ENCODE results near the gene GABPB2.

Gene GABPB2

DNA sequence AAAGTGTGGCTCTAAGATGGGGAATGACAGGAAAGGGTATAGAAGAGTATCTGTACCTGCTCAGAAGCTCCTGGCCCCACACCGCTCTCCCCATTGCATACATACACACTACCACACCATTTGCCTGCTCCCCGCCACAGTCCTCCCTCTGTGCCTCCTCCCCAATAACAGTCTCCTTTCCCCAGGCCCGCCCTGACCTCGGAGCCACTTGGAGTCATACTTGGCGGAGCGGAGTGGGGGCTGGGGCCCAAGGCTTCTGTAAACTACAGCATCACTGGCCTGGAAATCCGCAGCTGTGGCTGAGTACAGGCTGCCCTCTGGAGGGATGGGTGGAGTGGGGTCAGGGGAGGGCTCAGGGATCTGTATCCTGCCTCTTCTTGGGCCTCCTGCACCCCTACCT is 67.2 kb downstream of the GABPB2 start:
- TF ChIP-seq, protein P1, sequence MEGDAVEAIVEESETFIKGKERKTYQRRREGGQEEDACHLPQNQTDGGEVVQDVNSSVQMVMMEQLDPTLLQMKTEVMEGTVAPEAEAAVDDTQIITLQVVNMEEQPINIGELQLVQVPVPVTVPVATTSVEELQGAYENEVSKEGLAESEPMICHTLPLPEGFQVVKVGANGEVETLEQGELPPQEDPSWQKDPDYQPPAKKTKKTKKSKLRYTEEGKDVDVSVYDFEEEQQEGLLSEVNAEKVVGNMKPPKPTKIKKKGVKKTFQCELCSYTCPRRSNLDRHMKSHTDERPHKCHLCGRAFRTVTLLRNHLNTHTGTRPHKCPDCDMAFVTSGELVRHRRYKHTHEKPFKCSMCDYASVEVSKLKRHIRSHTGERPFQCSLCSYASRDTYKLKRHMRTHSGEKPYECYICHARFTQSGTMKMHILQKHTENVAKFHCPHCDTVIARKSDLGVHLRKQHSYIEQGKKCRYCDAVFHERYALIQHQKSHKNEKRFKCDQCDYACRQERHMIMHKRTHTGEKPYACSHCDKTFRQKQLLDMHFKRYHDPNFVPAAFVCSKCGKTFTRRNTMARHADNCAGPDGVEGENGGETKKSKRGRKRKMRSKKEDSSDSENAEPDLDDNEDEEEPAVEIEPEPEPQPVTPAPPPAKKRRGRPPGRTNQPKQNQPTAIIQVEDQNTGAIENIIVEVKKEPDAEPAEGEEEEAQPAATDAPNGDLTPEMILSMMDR (IDR thresholded peaks at IDR 0.05; ENCODE audit: low read depth, low read length, missing control alignments), result no peak
- no peak overlapping the region for H3K4me3 ChIP-seq (ENCODE audit: low read depth, low read length)
- no peak for DNase-seq (ENCODE audit: low read depth)

DNA sequence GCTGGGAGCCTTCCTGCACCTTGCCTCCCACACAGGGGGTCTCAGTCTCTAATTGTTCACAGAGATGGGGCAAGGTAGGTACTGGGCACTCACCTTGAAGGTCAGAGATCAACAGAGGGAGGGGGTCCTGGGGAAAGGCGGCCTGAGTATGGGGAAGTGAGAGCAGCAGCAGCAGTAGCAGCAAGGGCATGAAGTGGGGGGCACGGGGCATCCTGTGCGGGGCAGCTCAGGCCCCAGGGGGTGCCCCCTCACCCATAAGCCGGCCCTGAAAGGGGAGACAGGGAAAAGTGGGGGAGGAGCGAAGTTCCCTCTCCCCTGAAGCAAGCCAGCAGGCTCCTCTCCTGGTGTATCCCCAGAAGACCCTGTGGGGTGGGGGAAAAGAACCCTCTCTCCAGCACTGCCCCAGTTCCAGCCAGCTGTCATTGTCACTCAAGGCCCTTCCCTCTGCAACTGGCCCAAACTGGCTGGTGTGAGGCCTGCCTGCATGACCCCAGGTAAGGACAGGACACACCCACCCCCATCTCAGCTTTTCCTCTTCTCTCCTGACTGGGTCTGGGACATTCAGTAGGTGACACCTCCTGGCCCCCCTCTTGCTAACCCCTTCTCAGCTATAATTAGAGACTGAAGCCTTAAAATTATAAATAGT is 72.0 kb downstream of the GABPB2 start:
- DNase-seq (ENCODE audit: low read depth), result no peak
- TF ChIP-seq, protein P1 (IDR thresholded peaks at IDR 0.05; ENCODE audit: low read depth, low read length, missing control alignments), result no peak
- no peak overlapping the region for H3K4me3 ChIP-seq (ENCODE audit: low read depth, low read length)

DNA sequence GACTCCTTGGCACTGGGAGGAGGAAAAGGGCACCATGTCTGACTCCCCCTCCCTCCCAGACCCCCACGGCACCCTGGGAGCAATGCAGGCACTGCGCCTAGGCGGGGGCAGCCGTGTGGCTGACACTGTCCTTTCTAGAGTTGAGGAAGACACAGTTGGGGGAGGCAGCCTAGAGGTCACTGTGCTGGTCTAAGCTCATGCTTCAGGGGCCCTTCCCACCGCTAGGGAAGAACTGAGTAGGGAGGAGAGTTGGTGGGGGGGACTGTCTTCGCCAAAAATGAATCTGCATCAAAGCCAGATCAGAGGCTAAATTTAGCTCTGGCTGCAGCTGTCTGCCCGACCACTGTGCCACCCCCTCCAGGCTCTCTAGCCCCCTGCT is 72.5 kb downstream of the GABPB2 start:
- DNase-seq (ENCODE audit: low read depth), result no peak
- no peak overlapping the region for H3K4me3 ChIP-seq (ENCODE audit: low read depth, low read length)
- TF ChIP-seq, protein P1 (IDR thresholded peaks at IDR 0.05; ENCODE audit: low read depth, low read length, missing control alignments), result no peak

DNA sequence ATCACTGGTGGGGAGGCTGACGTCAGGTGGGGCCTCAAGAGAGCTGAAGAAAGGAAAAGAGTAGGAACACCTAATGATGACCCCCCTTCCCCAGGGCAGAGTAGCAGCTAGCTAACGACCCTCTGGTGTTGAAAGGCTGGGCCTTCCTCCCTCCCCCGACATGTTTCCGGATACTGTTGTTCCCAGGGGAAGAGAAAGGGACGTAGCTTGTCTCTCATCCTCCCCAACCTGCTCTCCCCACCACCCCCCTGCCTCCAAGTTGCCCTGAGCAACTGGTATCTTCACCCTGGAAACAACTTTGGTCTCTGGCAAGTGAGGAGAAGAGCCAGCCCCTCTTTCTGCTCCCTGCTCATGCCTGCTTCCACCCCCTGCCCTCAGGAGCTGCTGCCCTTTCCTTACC is 73.4 kb downstream of the GABPB2 start:
- TF ChIP-seq, protein P1 (IDR thresholded peaks at IDR 0.05; ENCODE audit: low read depth, low read length, missing control alignments), result no peak
- no peak overlapping the region for H3K4me3 ChIP-seq (ENCODE audit: low read depth, low read length)
- DNase-seq (ENCODE audit: low read depth), result no peak

DNA sequence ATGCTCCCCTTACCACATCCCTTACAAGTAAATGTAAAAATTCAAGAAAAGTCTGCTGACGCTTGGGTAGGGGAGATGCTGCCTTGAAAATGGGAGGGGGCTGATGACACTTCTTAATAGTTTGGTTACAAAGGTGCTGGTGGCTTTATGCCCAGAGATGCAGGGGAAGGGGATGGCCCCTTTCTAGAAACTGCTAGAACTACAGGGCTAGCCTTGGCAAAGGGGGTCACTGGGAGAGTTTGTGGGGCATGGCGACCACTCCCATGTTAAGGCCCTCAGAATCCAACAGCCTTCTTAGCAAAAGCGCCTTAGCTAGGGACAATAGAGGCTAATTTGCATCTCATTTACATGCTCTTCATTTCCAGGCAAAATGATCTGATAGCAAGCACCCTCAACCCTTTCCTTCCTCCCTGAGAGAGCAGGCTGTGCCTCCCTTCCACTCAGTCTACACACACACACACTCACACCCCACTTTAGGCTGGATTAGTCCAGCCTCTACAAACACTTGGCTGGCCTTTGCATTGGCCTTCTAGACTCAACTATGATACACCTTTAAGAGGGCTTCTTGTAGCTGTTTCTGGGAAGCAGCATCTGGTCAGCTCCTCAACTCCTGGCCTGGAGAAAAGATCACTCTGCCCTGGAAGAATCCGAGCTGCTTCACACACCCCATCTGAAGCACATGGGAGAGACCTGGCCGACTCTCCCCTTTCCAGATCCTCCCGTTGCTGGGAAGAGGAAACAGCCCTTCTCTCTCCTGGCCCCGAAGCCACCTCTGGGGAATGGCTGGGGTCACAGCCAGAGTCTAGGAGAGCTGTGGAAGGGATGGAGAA is 74.1 kb downstream of the GABPB2 start:
- TF ChIP-seq, protein P1 (IDR thresholded peaks at IDR 0.05; ENCODE audit: low read depth, low read length, missing control alignments), result no peak
- no peak for DNase-seq (ENCODE audit: low read depth)
- no peak overlapping the region for H3K4me3 ChIP-seq (ENCODE audit: low read depth, low read length)

DNA sequence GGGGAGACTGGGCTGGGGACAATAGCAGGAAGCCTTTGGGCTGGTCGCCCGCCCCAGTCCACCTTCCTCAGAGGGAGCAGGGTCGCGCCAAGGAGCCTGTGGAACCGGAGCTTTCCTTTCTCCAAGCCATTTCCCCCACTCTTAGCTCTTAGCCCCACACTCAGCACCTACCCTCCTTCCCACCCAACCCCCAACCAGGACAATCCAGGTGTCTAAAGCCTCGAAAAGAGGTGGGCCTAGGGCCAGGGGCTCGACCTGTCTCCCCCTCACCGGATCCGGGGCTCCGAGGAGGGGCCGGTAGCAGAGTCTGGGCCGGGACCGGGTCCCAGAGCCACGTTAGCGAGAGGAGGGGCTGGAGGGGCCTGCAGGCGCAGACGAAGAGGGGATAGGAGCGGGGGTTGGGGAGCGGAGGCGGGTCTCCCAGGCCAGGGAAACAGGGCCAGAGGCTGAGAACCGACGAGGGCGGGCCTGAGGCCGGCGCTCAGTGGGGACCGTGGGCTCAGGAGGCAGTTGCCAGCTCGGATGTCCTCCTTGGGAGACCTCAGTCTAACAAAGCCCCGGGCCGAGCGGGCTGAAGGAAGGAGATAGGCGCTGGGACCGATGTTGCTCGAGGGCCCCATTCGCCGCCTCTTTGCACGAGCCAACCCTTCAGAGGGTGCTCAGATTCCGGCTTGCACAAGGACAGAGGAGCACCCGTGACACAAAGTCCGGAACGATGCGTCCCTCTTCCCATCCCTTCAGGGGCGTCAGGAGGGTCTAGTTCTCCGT is 74.9 kb downstream of the GABPB2 start:
- no peak for DNase-seq (ENCODE audit: low read depth)
- TF ChIP-seq, protein P1 (IDR thresholded peaks at IDR 0.05; ENCODE audit: low read depth, low read length, missing control alignments), result no peak
- no peak overlapping the region for H3K4me3 ChIP-seq (ENCODE audit: low read depth, low read length)

Data from GM12864 (cell line).